ENCODE measurements around the gene CCDC57.

CCDC57 gene

GRCh38 chr17:82222816-82223215, 10.2 kb upstream of the CCDC57 start:
- Histone ChIP-seq H3K4me3 (ENCODE audit: control insufficient read depth in 1 of 7, extremely low read depth in 1 of 7, insufficient read depth in 4 of 7, low read depth in 2 of 7, low read length in 6 of 7) (no peak overlapping the region), H3K27me3 (replicated peaks in 2 of 5; ENCODE audit: control insufficient read depth in 4 of 5, insufficient read depth in 5 of 5, low read length in 4 of 5) (no peaks in the 10 kb centered on the region), H3K36me3 (ENCODE audit: control insufficient read depth in 4 of 4, insufficient read depth in 4 of 4, low read length in 3 of 4) (no peaks in the 10 kb centered on the region), H3K9me3 (ENCODE audit: control extremely low read depth in 1 of 5, control insufficient read depth in 4 of 5, insufficient read depth in 2 of 5, low read depth in 1 of 5, low read length in 4 of 5) (no peaks in the 10 kb centered on the region), H3K27ac (ENCODE audit: insufficient read depth in 1 of 2, low read depth in 1 of 2, low read length in 2 of 2, poor library complexity in 1 of 2, severe bottlenecking in 2 of 2) (no peak overlapping the region), H3K4me1 (ENCODE audit: control extremely low read depth in 1 of 4, control insufficient read depth in 4 of 4, insufficient read depth in 4 of 4, low read length in 3 of 4) (peaks cover 0 to 29% (median 6%) of the 10 kb centered on the region in 4 experiments)
- CTCF ChIA-PET = no interaction called here
- POLR2A ChIA-PET = no interaction called here
- 86% methylated on average over 4 of the region's 10 CpGs for WGBS (ENCODE audit: insufficient coverage)
- no peak for DNase-seq

GRCh38 chr17:82221341-82221902, 8.8 kb upstream of the CCDC57 start:
- CTCF ChIA-PET = interaction anchor here (1.5 to 1.9 kb wide), 2 partner anchors 8 to 20 kb away, joined by 4 to 5 read pairs; partner anchors contain the start of gene SLC16A3
- DNase-seq = no peak
- Histone ChIP-seq H3K4me3 (ENCODE audit: control insufficient read depth in 1 of 7, extremely low read depth in 1 of 7, insufficient read depth in 4 of 7, low read depth in 2 of 7, low read length in 6 of 7) (no peak overlapping the region), H3K27me3 (replicated peaks in 2 of 5; ENCODE audit: control insufficient read depth in 4 of 5, insufficient read depth in 5 of 5, low read length in 4 of 5) (no peaks in the 10 kb centered on the region), H3K36me3 (ENCODE audit: control insufficient read depth in 4 of 4, insufficient read depth in 4 of 4, low read length in 3 of 4) (no peaks in the 10 kb centered on the region), H3K27ac (ENCODE audit: insufficient read depth in 1 of 2, low read depth in 1 of 2, low read length in 2 of 2, poor library complexity in 1 of 2, severe bottlenecking in 2 of 2) (no peak overlapping the region), H3K4me1 (ENCODE audit: control extremely low read depth in 1 of 4, control insufficient read depth in 4 of 4, insufficient read depth in 4 of 4, low read length in 3 of 4) (peaks cover 0 to 30% (median 15%) of the 10 kb centered on the region in 4 experiments), H3K9me3 (ENCODE audit: control extremely low read depth in 1 of 5, control insufficient read depth in 4 of 5, insufficient read depth in 2 of 5, low read depth in 1 of 5, low read length in 4 of 5) (no peaks in the 10 kb centered on the region)
- WGBS (ENCODE audit: insufficient coverage) = 96% methylated on average over 5 of the region's 10 CpGs
- POLR2A ChIA-PET = no interaction called here

- Histone ChIP-seq H3K27ac (ENCODE audit: insufficient read depth in 1 of 2, low read depth in 1 of 2, low read length in 2 of 2, poor library complexity in 1 of 2, severe bottlenecking in 2 of 2) (no peak overlapping the region), H3K4me1 (ENCODE audit: control extremely low read depth in 1 of 4, control insufficient read depth in 4 of 4, insufficient read depth in 4 of 4, low read length in 3 of 4) (peaks cover 0 to 40% (median 25%) of the 10 kb centered on the region in 4 experiments), H3K9me3 (ENCODE audit: control extremely low read depth in 1 of 5, control insufficient read depth in 4 of 5, insufficient read depth in 2 of 5, low read depth in 1 of 5, low read length in 4 of 5) (no peaks in the 10 kb centered on the region), H3K27me3 (replicated peaks in 2 of 5; ENCODE audit: control insufficient read depth in 4 of 5, insufficient read depth in 5 of 5, low read length in 4 of 5) (no peaks in the 10 kb centered on the region), H3K4me3 (ENCODE audit: control insufficient read depth in 1 of 7, extremely low read depth in 1 of 7, insufficient read depth in 4 of 7, low read depth in 2 of 7, low read length in 6 of 7) (no peak overlapping the region), H3K36me3 (ENCODE audit: control insufficient read depth in 4 of 4, insufficient read depth in 4 of 4, low read length in 3 of 4) (no peaks in the 10 kb centered on the region)
- DNase-seq = no peak
- 100% methylated on average over 10 of the region's 11 CpGs for WGBS (ENCODE audit: insufficient coverage)
- ChIA-PET POLR2A (interaction anchor here (1.5 kb wide), 1 partner anchor 9 kb away, joined by 4 read pairs; the partner anchor contains the start of gene SLC16A3), CTCF (interaction anchor here (0.9 to 1.9 kb wide), 4 partner anchors 9 to 20 kb away, joined by 3 to 5 read pairs (median 4); partner anchors contain the start of gene SLC16A3)
Observed at GRCh38 chr17:82219753-82220709, 7.4 kb upstream of the CCDC57 start.

- Histone ChIP-seq H3K4me3 (ENCODE audit: control insufficient read depth in 1 of 7, extremely low read depth in 1 of 7, insufficient read depth in 4 of 7, low read depth in 2 of 7, low read length in 6 of 7) (no peak overlapping the region), H3K27me3 (replicated peaks in 2 of 5; ENCODE audit: control insufficient read depth in 4 of 5, insufficient read depth in 5 of 5, low read length in 4 of 5) (no peaks in the 10 kb centered on the region), H3K9me3 (ENCODE audit: control extremely low read depth in 1 of 5, control insufficient read depth in 4 of 5, insufficient read depth in 2 of 5, low read depth in 1 of 5, low read length in 4 of 5) (no peaks in the 10 kb centered on the region), H3K36me3 (ENCODE audit: control insufficient read depth in 4 of 4, insufficient read depth in 4 of 4, low read length in 3 of 4) (no peaks in the 10 kb centered on the region), H3K27ac (ENCODE audit: insufficient read depth in 1 of 2, low read depth in 1 of 2, low read length in 2 of 2, poor library complexity in 1 of 2, severe bottlenecking in 2 of 2) (no peak overlapping the region), H3K4me1 (ENCODE audit: control extremely low read depth in 1 of 4, control insufficient read depth in 4 of 4, insufficient read depth in 4 of 4, low read length in 3 of 4) (peaks cover 0 to 43% (median 26%) of the 10 kb centered on the region in 4 experiments)
- DNase-seq = no peak
- ChIA-PET POLR2A (no interaction called here), CTCF (interaction anchor here (0.9 kb wide), 1 partner anchor 21 kb away, joined by 3 read pairs; no protein-coding TSS in a partner anchor)
- 93% methylated on average over 3 of the region's 7 CpGs for WGBS (ENCODE audit: insufficient coverage)
Observed at GRCh38 chr17:82219083-82219482, 6.4 kb upstream of the CCDC57 start.

GRCh38 chr17:82218349-82219075, 5.9 kb upstream of the CCDC57 start:
- peaks cover 0 to 45% (median 27%) of the 10 kb centered on the region in 4 experiments for H3K4me1 ChIP-seq (ENCODE audit: control extremely low read depth in 1 of 4, control insufficient read depth in 4 of 4, insufficient read depth in 4 of 4, low read length in 3 of 4)
- no peaks in the 10 kb centered on the region for H3K9me3 ChIP-seq (ENCODE audit: control extremely low read depth in 1 of 5, control insufficient read depth in 4 of 5, insufficient read depth in 2 of 5, low read depth in 1 of 5, low read length in 4 of 5)
- H3K27ac ChIP-seq (ENCODE audit: insufficient read depth in 1 of 2, low read depth in 1 of 2, low read length in 2 of 2, poor library complexity in 1 of 2, severe bottlenecking in 2 of 2) = peak overlapping the region in 1 of 2 experiments; percentile 62
- no peaks in the 10 kb centered on the region for H3K36me3 ChIP-seq (ENCODE audit: control insufficient read depth in 4 of 4, insufficient read depth in 4 of 4, low read length in 3 of 4)
- ChIA-PET POLR2A (no interaction called here), CTCF (interaction anchor here (1.1 kb wide), 1 partner anchor 13 kb away, joined by 3 read pairs; no protein-coding TSS in a partner anchor)
- H3K27me3 ChIP-seq (replicated peaks in 2 of 5; ENCODE audit: control insufficient read depth in 4 of 5, insufficient read depth in 5 of 5, low read length in 4 of 5) = no peaks in the 10 kb centered on the region
- WGBS (ENCODE audit: insufficient coverage) = 98% methylated on average over 25 of the region's 32 CpGs
- H3K4me3 ChIP-seq (ENCODE audit: control insufficient read depth in 1 of 7, extremely low read depth in 1 of 7, insufficient read depth in 4 of 7, low read depth in 2 of 7, low read length in 6 of 7) = no peak overlapping the region
- no peak for DNase-seq

- peaks cover 0 to 52% (median 34%) of the 10 kb centered on the region in 4 experiments for H3K4me1 ChIP-seq (ENCODE audit: control extremely low read depth in 1 of 4, control insufficient read depth in 4 of 4, insufficient read depth in 4 of 4, low read length in 3 of 4)
- H3K36me3 ChIP-seq (ENCODE audit: control insufficient read depth in 4 of 4, insufficient read depth in 4 of 4, low read length in 3 of 4) = no peaks in the 10 kb centered on the region
- 81% methylated on average over 15 of the region's 21 CpGs for WGBS (ENCODE audit: insufficient coverage)
- peak in 1 of 3 donors; percentile 51 for DNase-seq
- no peaks in the 10 kb centered on the region for H3K9me3 ChIP-seq (ENCODE audit: control extremely low read depth in 1 of 5, control insufficient read depth in 4 of 5, insufficient read depth in 2 of 5, low read depth in 1 of 5, low read length in 4 of 5)
- ChIA-PET CTCF (interaction anchor here (1.1 to 2.3 kb wide), 2 partner anchors 12 to 19 kb away, joined by 3 to 6 read pairs; no protein-coding TSS in a partner anchor), POLR2A (interaction anchor here (1.0 to 1.4 kb wide), 2 partner anchors 14 to 17 kb away, joined by 3 read pairs; no protein-coding TSS in a partner anchor)
- H3K27ac ChIP-seq (ENCODE audit: insufficient read depth in 1 of 2, low read depth in 1 of 2, low read length in 2 of 2, poor library complexity in 1 of 2, severe bottlenecking in 2 of 2) = peak overlapping the region in 1 of 2 experiments; percentile 62
- no peaks in the 10 kb centered on the region for H3K27me3 ChIP-seq (replicated peaks in 2 of 5; ENCODE audit: control insufficient read depth in 4 of 5, insufficient read depth in 5 of 5, low read length in 4 of 5)
- no peak overlapping the region for H3K4me3 ChIP-seq (ENCODE audit: control insufficient read depth in 1 of 7, extremely low read depth in 1 of 7, insufficient read depth in 4 of 7, low read depth in 2 of 7, low read length in 6 of 7)
Observed at GRCh38 chr17:82217530-82218204, 5.0 kb upstream of the CCDC57 start.

Data from common myeloid progenitor, CD34-positive (primary cell).